Immature natural killer cell (primary cell): ENCODE measurements around the gene CCR6. TPM values are rescaled to one million over a fixed set of nuclear protein-coding genes. Genes with fewer than 3 reads are reported as not detected.

ENCODE experiments used
- DNase-seq, 3 donors: peaks; one replicate each; pipeline ENCODE4 v3.0.0; 2022; ENCODE audit warnings: mixed read lengths in 1 of 3
- H3K27ac Mint-ChIP-seq, 6 donors: one replicate each; pipeline ENCODE4 v1.8.0; 2020; ENCODE audit warnings: mixed read lengths in 6 of 6, mild to moderate bottlenecking in 5 of 6, inconsistent platforms in 4 of 6, moderate library complexity in 3 of 6
- H3K27me3 Mint-ChIP-seq, 3 donors: one replicate each; pipeline ENCODE4 v1.8.0; 2020 to 2021; ENCODE audit warnings: low read depth in 3 of 3, mild to moderate bottlenecking in 3 of 3, mixed read lengths in 3 of 3, moderate library complexity in 3 of 3, inconsistent platforms in 1 of 3
- H3K36me3 Mint-ChIP-seq, 3 donors: one replicate each; pipeline ENCODE4 v1.8.0; 2020; ENCODE audit warnings: mixed read lengths in 3 of 3, inconsistent platforms in 2 of 3, mild to moderate bottlenecking in 2 of 3
- H3K4me1 Mint-ChIP-seq, 2 donors: one replicate each; pipeline ENCODE4 v1.8.0; 2020; ENCODE audit warnings: inconsistent platforms in 2 of 2, mild to moderate bottlenecking in 2 of 2, mixed read lengths in 2 of 2, moderate library complexity in 1 of 2
- H3K4me3 Mint-ChIP-seq, 5 donors: one replicate each; pipeline ENCODE4 v1.8.0; 2020; ENCODE audit warnings: mild to moderate bottlenecking in 5 of 5, mixed read lengths in 5 of 5, inconsistent platforms in 3 of 5, moderate library complexity in 3 of 5
- H3K9me3 Mint-ChIP-seq, 6 donors: one replicate each; pipeline ENCODE4 v1.8.0; 2020; ENCODE audit warnings: mild to moderate bottlenecking in 6 of 6, mixed read lengths in 6 of 6, inconsistent platforms in 4 of 6, moderate library complexity in 3 of 6
- polyA plus RNA-seq, 3 donors: library from polyadenylated mRNA; unstranded; fragments of 300-500 nt; fragmentation: Illumina TruSeq; gene quantifications; one replicate each; pipeline ENCODE4 v1.2.3, GENCODE V29; 2021

The CCR6 gene
- polyA plus RNA-seq, 3 donors from 2014 or later = 0.79 to 2.3 (median 1.8) TPM

- peak overlapping the region in 3 of 6 donors; percentile 46 to 53 (median 53) for H3K27ac Mint-ChIP-seq
- H3K27me3 Mint-ChIP-seq = peaks cover 0 to 4% (median 0%) of the 10 kb centered on the region in 3 donors
- DNase-seq = no peak
- no peaks in the 10 kb centered on the region for H3K36me3 Mint-ChIP-seq
- no peaks in the 10 kb centered on the region for H3K9me3 Mint-ChIP-seq
- peaks cover 8 to 10% of the 10 kb centered on the region in 2 donors for H3K4me1 Mint-ChIP-seq
- H3K4me3 Mint-ChIP-seq = peak overlapping the region in 1 of 5 donors; percentile 7
These were observed 19.6 kb upstream of the CCR6 start for GRCh38 chr6:167103041-167103891.

- DNase-seq = no peak
- Mint-ChIP-seq H3K36me3 (no peaks in the 10 kb centered on the region), H3K27me3 (peaks cover 0 to 2% (median 0%) of the 10 kb centered on the region in 3 donors), H3K27ac (no peak overlapping the region), H3K9me3 (no peaks in the 10 kb centered on the region), H3K4me3 (no peak overlapping the region), H3K4me1 (peaks cover 8 to 10% of the 10 kb centered on the region in 2 donors)
These were observed 18.5 kb upstream of the CCR6 start for GRCh38 chr6:167104388-167104787.

GRCh38 chr6:167105060-167105459, 17.8 kb upstream of the CCR6 start:
- H3K27ac Mint-ChIP-seq = no peak overlapping the region

GRCh38 chr6:167106406-167106805, 16.5 kb upstream of the CCR6 start:
- no peak for DNase-seq
- H3K27me3 Mint-ChIP-seq = peaks cover 0 to 4% (median 0%) of the 10 kb centered on the region in 3 donors
- no peaks in the 10 kb centered on the region for H3K36me3 Mint-ChIP-seq
- H3K9me3 Mint-ChIP-seq = no peaks in the 10 kb centered on the region
- H3K4me1 Mint-ChIP-seq = peaks cover 8 to 11% of the 10 kb centered on the region in 2 donors
- H3K27ac Mint-ChIP-seq = no peak overlapping the region
- H3K4me3 Mint-ChIP-seq = no peak overlapping the region

More at GRCh38 chr6:167105060-167105459, 17.8 kb upstream of the CCR6 start:
- no peaks in the 10 kb centered on the region for H3K9me3 Mint-ChIP-seq
- DNase-seq = no peak
- H3K36me3 Mint-ChIP-seq = no peaks in the 10 kb centered on the region
- H3K4me3 Mint-ChIP-seq = no peak overlapping the region
- peaks cover 0 to 2% (median 0%) of the 10 kb centered on the region in 3 donors for H3K27me3 Mint-ChIP-seq
- H3K4me1 Mint-ChIP-seq = peaks cover 8 to 10% of the 10 kb centered on the region in 2 donors

- DNase-seq = no peak
- H3K27me3 Mint-ChIP-seq = peaks cover 0 to 4% (median 2%) of the 10 kb centered on the region in 3 donors
- no peaks in the 10 kb centered on the region for H3K9me3 Mint-ChIP-seq
- no peaks in the 10 kb centered on the region for H3K36me3 Mint-ChIP-seq
- no peak overlapping the region for H3K4me3 Mint-ChIP-seq
- H3K4me1 Mint-ChIP-seq = peaks cover 6 to 16% of the 10 kb centered on the region in 2 donors
- H3K27ac Mint-ChIP-seq = no peak overlapping the region
These were observed 15.1 kb upstream of the CCR6 start for GRCh38 chr6:167107787-167108186.

- Mint-ChIP-seq H3K9me3 (no peaks in the 10 kb centered on the region), H3K4me1 (peaks cover 2 to 12% of the 10 kb centered on the region in 2 donors), H3K36me3 (no peaks in the 10 kb centered on the region), H3K4me3 (no peak overlapping the region), H3K27me3 (peaks cover 0 to 4% (median 2%) of the 10 kb centered on the region in 3 donors), H3K27ac (no peak overlapping the region)
- no peak for DNase-seq
These were observed 14.6 kb upstream of the CCR6 start for GRCh38 chr6:167108278-167108677.

- no peak overlapping the region for H3K4me3 Mint-ChIP-seq
- peaks cover 0 to 4% (median 2%) of the 10 kb centered on the region in 3 donors for H3K27me3 Mint-ChIP-seq
- H3K4me1 Mint-ChIP-seq = peaks cover 0 to 8% of the 10 kb centered on the region in 2 donors
- no peaks in the 10 kb centered on the region for H3K9me3 Mint-ChIP-seq
- H3K27ac Mint-ChIP-seq = no peak overlapping the region
- no peak for DNase-seq
- no peaks in the 10 kb centered on the region for H3K36me3 Mint-ChIP-seq
These were observed 13.2 kb upstream of the CCR6 start for GRCh38 chr6:167109651-167110050.

- Mint-ChIP-seq H3K27me3 (peaks cover 0 to 4% (median 2%) of the 10 kb centered on the region in 3 donors), H3K36me3 (no peaks in the 10 kb centered on the region), H3K9me3 (no peaks in the 10 kb centered on the region), H3K4me1 (peaks cover 0 to 8% of the 10 kb centered on the region in 2 donors), H3K4me3 (no peak overlapping the region), H3K27ac (no peak overlapping the region)
- DNase-seq = no peak
These were observed 11.3 kb upstream of the CCR6 start for GRCh38 chr6:167111597-167111996.

- Mint-ChIP-seq H3K9me3 (no peaks in the 10 kb centered on the region), H3K4me3 (no peak overlapping the region), H3K4me1 (peaks cover 0 to 8% of the 10 kb centered on the region in 2 donors), H3K36me3 (no peaks in the 10 kb centered on the region), H3K27me3 (peaks cover 0 to 4% (median 2%) of the 10 kb centered on the region in 3 donors), H3K27ac (no peak overlapping the region)
- no peak for DNase-seq
These were observed 10.5 kb upstream of the CCR6 start for GRCh38 chr6:167112421-167112820.

GRCh38 chr6:167113047-167113754, 9.7 kb upstream of the CCR6 start:
- no peak overlapping the region for H3K27ac Mint-ChIP-seq
- H3K4me3 Mint-ChIP-seq = no peak overlapping the region
- H3K27me3 Mint-ChIP-seq = peaks cover 2 to 4% (median 4%) of the 10 kb centered on the region in 3 donors
- H3K4me1 Mint-ChIP-seq = peaks cover 0 to 8% of the 10 kb centered on the region in 2 donors
- H3K36me3 Mint-ChIP-seq = peaks cover 0 to 2% (median 0%) of the 10 kb centered on the region in 3 donors
- H3K9me3 Mint-ChIP-seq = no peaks in the 10 kb centered on the region
- DNase-seq = no peak

GRCh38 chr6:167113935-167114910, 8.7 kb upstream of the CCR6 start:
- Mint-ChIP-seq H3K9me3 (no peaks in the 10 kb centered on the region), H3K36me3 (peaks cover 0 to 3% (median 0%) of the 10 kb centered on the region in 3 donors), H3K27me3 (peaks cover 2 to 5% (median 4%) of the 10 kb centered on the region in 3 donors), H3K4me3 (no peak overlapping the region), H3K27ac (no peak overlapping the region), H3K4me1 (peaks cover 6 to 12% of the 10 kb centered on the region in 2 donors)
- DNase-seq = no peak

- no peak overlapping the region for H3K4me3 Mint-ChIP-seq
- no peak for DNase-seq
- no peak overlapping the region for H3K27ac Mint-ChIP-seq
- peaks cover 14 to 21% of the 10 kb centered on the region in 2 donors for H3K4me1 Mint-ChIP-seq
- peaks cover 0 to 3% (median 0%) of the 10 kb centered on the region in 3 donors for H3K36me3 Mint-ChIP-seq
- H3K27me3 Mint-ChIP-seq = peaks cover 2 to 11% (median 4%) of the 10 kb centered on the region in 3 donors
- H3K9me3 Mint-ChIP-seq = no peaks in the 10 kb centered on the region
These were observed 7.8 kb upstream of the CCR6 start for GRCh38 chr6:167115054-167115453.
